Measurements from ENCODE around the gene DNAH3. TPM values are rescaled to one million over a fixed set of nuclear protein-coding genes. Genes with fewer than 3 reads are reported as not detected.
"Not testable (repeated sequence)": the region's sequence is repeated elsewhere in the genome, so short reads cannot be mapped to it uniquely, and the experiment has no call there.

DNAH3 gene
- polyA plus RNA-seq, 3 donors = 0.31 to 1.0 (median 0.46) TPM

GRCh38 chr16:20930365-20930690, 220.3 kb downstream of the DNAH3 start:
- DNase-seq (ENCODE audit: extremely low read depth in 1 of 11, low read depth in 9 of 11, low spot score in 4 of 11) = no peak

- DNase-seq (ENCODE audit: extremely low read depth in 1 of 11, low read depth in 9 of 11, low spot score in 4 of 11) = not testable (repeated sequence)
Observed at GRCh38 chr16:20929676-20930364, 220.8 kb downstream of the DNAH3 start.

GRCh38 chr16:20928774-20929411, 221.8 kb downstream of the DNAH3 start:
- DNase-seq (ENCODE audit: extremely low read depth in 1 of 11, low read depth in 9 of 11, low spot score in 4 of 11) = no peak

DNA sequence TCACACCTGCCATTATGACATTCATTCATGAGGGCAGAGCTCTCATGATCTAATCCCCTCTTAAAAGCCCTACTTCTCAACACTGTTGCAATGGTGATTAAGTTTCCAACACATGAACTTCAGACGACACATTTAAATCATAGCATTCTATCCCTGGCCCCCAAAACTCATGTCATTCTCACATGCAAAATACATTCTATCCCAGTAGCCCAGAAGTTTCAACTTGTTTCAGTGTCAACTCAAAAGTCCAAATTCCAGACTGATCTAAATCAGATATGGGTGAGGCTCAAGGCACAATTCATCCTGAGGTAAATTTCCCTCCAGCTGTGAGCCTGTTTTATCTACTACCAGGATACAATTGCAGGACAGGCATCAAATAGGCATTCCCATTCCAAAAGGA, 224.9 kb downstream of the DNAH3 start:
- DNase-seq (ENCODE audit: extremely low read depth in 1 of 11, low read depth in 9 of 11, low spot score in 4 of 11) = no peak

- no peak for DNase-seq (ENCODE audit: extremely low read depth in 1 of 11, low read depth in 9 of 11, low spot score in 4 of 11)
Observed at GRCh38 chr16:20923876-20924275, 226.8 kb downstream of the DNAH3 start.

- no peak for DNase-seq (ENCODE audit: extremely low read depth in 1 of 11, low read depth in 9 of 11, low spot score in 4 of 11)
Observed at GRCh38 chr16:20920799-20921198, 229.8 kb downstream of the DNAH3 start.

DNA sequence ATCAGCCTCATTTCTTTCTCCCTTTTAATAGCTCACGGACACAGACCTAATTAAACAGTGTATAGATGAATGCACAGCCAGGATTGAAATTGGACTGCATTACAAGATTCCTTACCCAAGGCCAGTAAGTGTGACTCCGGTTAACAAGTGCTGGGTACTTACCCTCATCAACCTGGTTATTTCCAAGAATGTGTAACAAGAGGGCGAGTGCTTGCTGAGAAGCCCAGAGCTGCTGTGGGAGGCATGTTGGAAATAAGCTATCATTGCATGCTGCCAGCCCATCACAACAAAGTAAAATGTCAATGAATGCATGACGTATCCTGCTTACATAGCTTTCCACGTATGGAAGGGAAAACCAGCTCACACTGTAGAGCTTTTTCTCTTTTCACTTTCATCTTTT, 230.6 kb downstream of the DNAH3 start:
- no peak for DNase-seq (ENCODE audit: extremely low read depth in 1 of 11, low read depth in 9 of 11, low spot score in 4 of 11)

GRCh38 chr16:20918486-20919239, 232.0 kb downstream of the DNAH3 start:
- no peak for DNase-seq (ENCODE audit: extremely low read depth in 1 of 11, low read depth in 9 of 11, low spot score in 4 of 11)

DNA sequence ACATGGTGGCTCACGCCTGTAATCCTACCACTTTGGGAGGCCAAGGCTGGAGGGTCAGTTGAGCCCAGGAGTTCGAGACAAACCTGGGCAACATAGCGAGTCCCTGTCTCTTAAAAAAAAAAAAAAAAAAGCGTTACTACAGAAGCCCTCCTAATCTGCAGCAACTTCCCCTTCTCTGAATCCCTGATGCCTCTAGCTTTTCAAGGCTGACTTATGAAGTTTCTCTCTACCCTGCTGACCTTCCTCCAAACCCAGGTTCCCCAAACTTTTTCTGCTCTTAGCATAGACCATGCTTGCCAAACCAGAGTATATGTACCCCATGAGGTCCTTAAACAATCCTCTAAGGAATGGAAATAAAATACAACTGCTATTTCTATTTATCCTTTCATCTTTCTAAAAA, 233.7 kb downstream of the DNAH3 start:
- DNase-seq (ENCODE audit: extremely low read depth in 1 of 11, low read depth in 9 of 11, low spot score in 4 of 11) = no peak

DNA sequence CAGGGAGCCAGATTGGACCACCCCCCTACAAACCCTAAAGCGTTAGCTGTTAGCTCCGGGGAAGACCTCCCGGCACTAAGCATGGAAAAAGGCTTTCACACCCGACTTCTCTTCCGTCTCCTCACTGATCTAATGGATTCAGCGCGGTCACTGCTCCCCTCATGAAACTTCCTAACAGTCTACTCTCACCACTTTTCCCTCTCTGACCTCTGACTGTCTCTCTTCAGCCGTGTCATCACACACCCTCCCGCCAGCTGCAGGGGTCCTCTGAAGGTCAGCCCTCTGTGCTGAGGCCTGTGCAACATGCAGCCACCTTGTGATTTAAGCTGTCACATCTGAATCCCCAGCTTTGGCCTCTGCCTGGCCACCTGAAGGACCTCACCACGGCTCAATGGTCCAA, 234.4 kb downstream of the DNAH3 start:
- no peak for DNase-seq (ENCODE audit: extremely low read depth in 1 of 11, low read depth in 9 of 11, low spot score in 4 of 11)

GRCh38 chr16:20911361-20911760, 239.3 kb downstream of the DNAH3 start:
- DNase-seq (ENCODE audit: extremely low read depth in 1 of 11, low read depth in 9 of 11, low spot score in 4 of 11) = no peak

- peak in 1 of 11 donors; percentile 19 for DNase-seq (ENCODE audit: extremely low read depth in 1 of 11, low read depth in 9 of 11, low spot score in 4 of 11)
Observed at GRCh38 chr16:20910781-20911321, 239.8 kb downstream of the DNAH3 start.

GRCh38 chr16:20906341-20907255, 244.0 kb downstream of the DNAH3 start:
- peak in 3 of 11 donors; percentile 38 to 75 (median 44) for DNase-seq (ENCODE audit: extremely low read depth in 1 of 11, low read depth in 9 of 11, low spot score in 4 of 11)

DNA sequence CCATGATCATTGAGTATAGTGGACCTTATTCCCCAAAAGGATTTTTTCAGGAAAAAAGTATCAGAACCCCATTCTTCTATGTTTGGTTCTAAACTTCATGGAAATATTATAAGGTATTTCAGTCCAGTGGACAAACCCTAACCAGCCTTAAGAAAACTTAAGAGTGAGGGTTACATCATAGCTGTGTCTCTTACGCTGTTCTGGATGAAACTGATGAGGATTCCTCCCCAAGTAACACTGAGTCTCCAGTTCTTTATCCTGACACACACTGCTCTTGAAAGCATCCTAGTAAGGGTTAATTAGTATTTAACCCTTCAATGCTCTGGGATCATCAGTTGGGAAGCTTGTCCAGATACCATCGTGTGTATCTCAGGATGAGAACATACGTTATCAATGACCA, 245.1 kb downstream of the DNAH3 start:
- no peak for DNase-seq (ENCODE audit: extremely low read depth in 1 of 11, low read depth in 9 of 11, low spot score in 4 of 11)

GRCh38 chr16:20904507-20905081, 246.1 kb downstream of the DNAH3 start:
- no peak for DNase-seq (ENCODE audit: extremely low read depth in 1 of 11, low read depth in 9 of 11, low spot score in 4 of 11)

GRCh38 chr16:20903899-20904506, 246.6 kb downstream of the DNAH3 start:
- no peak for DNase-seq (ENCODE audit: extremely low read depth in 1 of 11, low read depth in 9 of 11, low spot score in 4 of 11)

GRCh38 chr16:20903116-20903898, 247.3 kb downstream of the DNAH3 start:
- DNase-seq (ENCODE audit: extremely low read depth in 1 of 11, low read depth in 9 of 11, low spot score in 4 of 11) = no peak

GRCh38 chr16:20902426-20902825, 248.2 kb downstream of the DNAH3 start:
- DNase-seq (ENCODE audit: extremely low read depth in 1 of 11, low read depth in 9 of 11, low spot score in 4 of 11) = no peak

All from renal cortex interstitium (tissue), 11 donors.